Large intestine (tissue), 3 donors: ENCODE results near the gene RYR2. TPM values are rescaled to one million over a fixed set of nuclear protein-coding genes. Genes with fewer than 3 reads are reported as not detected.
"Not testable (repeated sequence)": the region's sequence is repeated elsewhere in the genome, so short reads cannot be mapped to it uniquely, and the experiment has no call there.

ENCODE experiments used
- DNase-seq, 2 donors: peaks; one replicate each; pipeline versions ENCODE4 v3.0.0 to v3.0.0-alpha.2; 2013
- H3K27ac ChIP-seq: one replicate; pipeline ENCODE4 v1.5.1; 2013; ENCODE audit warnings: low read length
- H3K27me3 ChIP-seq: 2 replicates; pipeline ENCODE4 v1.6.1; 2013; ENCODE audit warnings: low read length; ENCODE audit not compliant: control insufficient read depth, insufficient read depth
- H3K36me3 ChIP-seq: 2 replicates; pipeline ENCODE4 v1.6.1; 2013; ENCODE audit warnings: low read length; ENCODE audit not compliant: control insufficient read depth, insufficient read depth
- H3K4me1 ChIP-seq: one replicate; pipeline ENCODE4 v1.6.1; 2013; ENCODE audit warnings: low read length; ENCODE audit not compliant: control insufficient read depth, insufficient read depth
- H3K4me3 ChIP-seq: one replicate; pipeline ENCODE4 v1.5.1; 2013; ENCODE audit warnings: low read length
- H3K9me3 ChIP-seq: one replicate; pipeline ENCODE4 v1.6.1; 2013; ENCODE audit warnings: mild to moderate bottlenecking, low read depth, low read length, moderate library complexity; ENCODE audit not compliant: control insufficient read depth
- WGBS: methylation state at CpG from one replicate; pipeline ENCODE4 v1.1.5; 2013; ENCODE audit warnings: low lambda C conversion rate; ENCODE audit not compliant: insufficient coverage; 5-methylcytosine and 5-hydroxymethylcytosine counted together
- polyA plus RNA-seq: library from polyadenylated mRNA; unstranded; fragments of 120-200 nt; gene quantifications from one replicate; pipeline ENCODE4 v1.2.1, GENCODE V29; 2013

Gene RYR2
- polyA plus RNA-seq, 1 donor, result 4.3 TPM

DNA sequence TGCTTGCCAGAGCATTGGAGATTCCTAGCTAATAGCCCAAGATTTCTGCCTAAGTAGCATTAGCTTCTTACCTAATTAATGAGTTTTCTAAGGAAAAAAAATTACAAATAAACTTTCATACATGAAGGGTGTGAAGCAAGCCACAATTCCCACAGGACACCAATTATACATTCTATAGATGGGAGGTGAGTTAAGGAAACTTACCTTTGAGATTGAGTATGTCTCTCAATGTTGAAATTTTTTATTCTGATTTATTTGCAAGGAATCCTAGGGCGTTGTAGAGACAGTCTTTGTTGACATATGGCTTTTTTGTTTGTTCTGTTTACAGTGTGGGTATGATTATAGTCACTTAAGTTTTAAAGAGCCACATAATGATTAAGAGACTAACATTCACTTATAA lies 313.0 kb downstream of the RYR2 start:
- Histone ChIP-seq H3K4me3 (no peak overlapping the region), H3K27ac (no peak overlapping the region), H3K36me3 (no peaks in the 10 kb centered on the region), H3K27me3 (no peaks in the 10 kb centered on the region), H3K9me3 (no peaks in the 10 kb centered on the region), H3K4me1 (no peaks in the 10 kb centered on the region)
- no peak for DNase-seq
- no CpG with 5 or more reads among the region's 1 CpG for WGBS

DNA sequence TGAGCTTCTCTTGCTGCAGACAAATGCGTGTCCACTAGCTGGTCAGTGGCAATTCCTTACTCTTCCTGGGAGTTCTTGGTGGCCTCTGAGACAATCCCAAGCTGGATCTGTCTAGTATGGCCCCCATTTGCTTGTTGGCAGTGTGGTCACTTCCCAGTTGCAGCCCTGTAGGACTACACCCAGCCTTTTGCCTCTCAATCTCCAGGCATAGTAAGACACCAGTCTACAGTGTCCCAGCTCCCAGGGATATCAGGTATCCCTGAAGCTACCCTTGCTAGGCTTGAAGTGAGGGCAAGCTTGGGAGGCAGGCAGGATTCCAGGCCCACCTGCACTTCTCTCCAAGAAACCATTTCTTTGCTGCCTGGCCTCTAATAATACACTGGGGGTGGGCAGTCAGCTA lies 316.6 kb downstream of the RYR2 start:
- H3K27me3 ChIP-seq, result no peaks in the 10 kb centered on the region
- no peak overlapping the region for H3K27ac ChIP-seq
- no CpG with 5 or more reads among the region's 1 CpG for WGBS
- DNase-seq, result no peak
- H3K36me3 ChIP-seq, result no peaks in the 10 kb centered on the region
- no peaks in the 10 kb centered on the region for H3K4me1 ChIP-seq
- H3K9me3 ChIP-seq, result no peaks in the 10 kb centered on the region
- no peak overlapping the region for H3K4me3 ChIP-seq

DNA sequence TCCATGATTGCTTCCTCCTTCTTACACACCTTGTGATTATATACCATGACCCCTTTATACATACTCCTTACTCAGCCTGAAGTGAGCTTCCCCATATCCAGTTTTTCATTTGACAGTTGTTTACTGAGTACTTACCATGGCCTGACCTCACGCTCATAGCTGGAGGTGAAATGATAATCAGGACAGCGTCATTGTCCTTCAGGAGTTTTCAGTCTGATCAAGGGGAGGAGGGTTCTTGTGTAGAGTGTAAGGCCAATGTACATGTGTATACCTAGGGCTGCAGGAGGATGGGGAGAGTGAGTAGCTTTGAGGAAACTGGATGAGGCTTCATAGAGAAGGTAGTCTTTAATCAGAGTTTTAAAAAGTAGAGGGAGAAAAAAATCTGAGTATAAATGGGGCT lies 325.8 kb downstream of the RYR2 start:
- Histone ChIP-seq H3K36me3 (no peaks in the 10 kb centered on the region), H3K9me3 (no peaks in the 10 kb centered on the region), H3K27ac (no peak overlapping the region), H3K4me1 (no peaks in the 10 kb centered on the region), H3K4me3 (no peak overlapping the region), H3K27me3 (no peaks in the 10 kb centered on the region)
- no peak for DNase-seq
- WGBS, result no CpG with 5 or more reads among the region's 2 CpGs

DNA sequence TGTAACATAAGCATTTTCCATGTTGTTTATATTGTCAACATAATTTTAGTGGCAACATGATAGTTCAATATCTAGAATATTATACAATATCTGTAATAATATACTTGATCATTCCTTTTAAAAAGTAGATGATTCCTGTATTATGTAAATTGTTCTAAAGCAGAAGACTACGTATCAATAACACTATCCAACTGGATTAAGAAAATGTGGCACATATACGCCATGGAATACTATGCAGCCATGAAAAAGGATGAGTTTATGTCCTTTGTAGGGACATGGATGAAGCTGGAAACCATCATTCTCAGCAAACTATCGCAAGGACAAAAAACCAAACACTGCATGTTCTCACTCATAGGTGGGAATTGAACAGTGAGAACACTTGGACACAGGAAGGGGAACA lies 329.5 kb downstream of the RYR2 start:
- not testable (repeated sequence) for H3K27me3 ChIP-seq, H3K4me3 ChIP-seq, H3K27ac ChIP-seq, H3K9me3 ChIP-seq, H3K4me1 ChIP-seq, H3K36me3 ChIP-seq, DNase-seq
- no CpG with 5 or more reads among the region's 3 CpGs for WGBS

DNA sequence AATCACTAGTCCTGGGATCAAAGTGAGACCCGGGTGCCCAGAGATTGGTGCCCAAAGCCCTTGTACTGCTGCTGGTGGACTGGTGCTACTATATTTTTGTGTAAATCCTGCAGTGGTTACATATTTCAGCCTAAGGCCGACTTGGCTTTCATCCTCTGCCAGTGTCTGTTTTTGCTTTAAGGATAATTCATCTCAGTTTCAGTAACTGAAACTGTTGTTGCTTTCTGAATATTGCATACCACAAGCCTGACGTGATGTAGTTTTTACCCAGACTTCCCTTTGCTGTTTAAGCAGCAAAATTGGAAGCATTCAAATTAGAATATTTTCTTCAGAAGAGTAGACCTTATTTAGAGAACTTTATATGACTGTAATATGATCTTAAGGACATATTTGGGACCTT lies 341.8 kb downstream of the RYR2 start:
- Histone ChIP-seq H3K36me3 (no peaks in the 10 kb centered on the region), H3K4me1 (no peaks in the 10 kb centered on the region), H3K9me3 (no peaks in the 10 kb centered on the region), H3K4me3 (no peak overlapping the region), H3K27ac (no peak overlapping the region), H3K27me3 (no peaks in the 10 kb centered on the region)
- WGBS, result no CpG with 5 or more reads among the region's 3 CpGs
- DNase-seq, result peak; percentile 7 to 18

DNA sequence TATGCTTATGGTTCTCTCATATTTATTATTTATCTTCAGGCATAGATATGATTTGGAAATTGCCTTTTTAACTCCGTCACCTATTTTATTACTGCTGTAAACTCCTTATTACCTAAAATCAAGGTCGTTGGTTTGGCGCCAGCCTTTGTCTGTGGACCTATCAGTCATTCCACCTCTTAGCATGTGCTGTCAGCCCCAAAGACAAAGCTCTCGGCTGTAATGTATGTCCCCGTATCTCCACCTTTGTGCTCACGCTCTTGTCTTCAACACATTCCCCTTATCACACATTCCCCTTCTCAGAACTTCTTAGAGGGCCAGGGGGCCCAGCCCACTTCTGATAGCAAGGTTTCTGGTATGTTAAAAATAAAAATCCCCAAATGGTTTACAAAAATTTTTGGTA lies 342.2 kb downstream of the RYR2 start:
- no peaks in the 10 kb centered on the region for H3K27me3 ChIP-seq
- H3K4me3 ChIP-seq, result no peak overlapping the region
- no peaks in the 10 kb centered on the region for H3K4me1 ChIP-seq
- no peak overlapping the region for H3K27ac ChIP-seq
- no CpG with 5 or more reads among the region's 6 CpGs for WGBS
- no peak for DNase-seq
- H3K36me3 ChIP-seq, result no peaks in the 10 kb centered on the region
- no peaks in the 10 kb centered on the region for H3K9me3 ChIP-seq

DNA sequence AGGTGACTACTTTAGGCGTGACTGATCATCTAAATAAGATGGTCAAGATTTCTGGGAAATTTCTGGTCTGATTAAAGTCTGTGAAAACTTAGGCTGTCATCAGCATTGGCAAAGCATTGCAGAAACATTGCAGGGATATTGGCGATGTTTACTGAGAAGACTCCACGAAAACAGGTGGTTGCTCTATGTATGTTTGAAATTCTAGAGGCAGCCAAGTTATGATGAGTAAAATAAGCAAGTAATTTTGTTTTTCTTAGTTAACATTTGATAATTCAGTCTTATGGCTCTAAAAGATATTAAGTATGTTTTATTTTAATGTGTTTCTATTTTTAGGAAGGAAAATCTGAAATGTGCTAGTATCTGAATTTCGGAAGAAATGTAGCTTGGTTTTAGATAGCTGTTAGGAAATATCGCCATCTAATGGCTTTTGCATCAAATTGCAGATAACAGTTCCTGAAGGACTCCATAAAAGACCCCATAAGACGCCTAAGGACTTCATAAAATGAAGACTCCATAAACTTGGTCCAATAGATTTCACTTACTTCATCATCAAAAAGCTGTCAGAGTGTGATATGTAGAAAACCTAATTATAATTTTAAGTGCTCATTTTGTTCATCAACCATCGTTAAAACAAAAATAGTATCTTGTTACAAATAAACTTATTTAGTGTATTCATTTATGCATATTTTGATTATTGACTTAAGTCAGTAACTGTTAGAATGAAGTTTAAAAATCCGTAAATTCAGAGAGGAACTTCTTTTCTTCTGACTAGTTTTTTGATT lies 344.6 kb downstream of the RYR2 start:
- Histone ChIP-seq H3K4me1 (no peaks in the 10 kb centered on the region), H3K27ac (no peak overlapping the region), H3K9me3 (no peaks in the 10 kb centered on the region), H3K36me3 (no peaks in the 10 kb centered on the region), H3K27me3 (no peaks in the 10 kb centered on the region), H3K4me3 (no peak overlapping the region)
- no peak for DNase-seq
- 72% methylated on average over 5 of the region's 8 CpGs for WGBS

DNA sequence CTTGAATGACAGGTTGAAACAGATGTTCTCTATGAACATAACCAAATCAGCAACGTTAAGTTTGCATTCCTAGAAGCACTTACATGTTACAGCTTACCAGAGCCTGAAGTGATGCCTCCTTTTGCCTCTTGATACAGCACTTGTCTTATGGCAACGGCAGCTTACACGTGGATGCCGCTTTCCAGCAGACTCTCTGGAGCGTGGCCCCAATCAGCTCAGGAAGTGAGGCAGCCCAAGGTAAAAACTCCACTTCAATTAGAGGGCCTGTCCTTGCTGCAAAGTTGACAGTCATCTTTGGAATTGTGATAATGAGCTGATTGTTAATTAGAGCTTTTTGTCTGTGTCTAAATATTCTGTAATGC lies 345.1 kb downstream of the RYR2 start:
- 60% methylated on average over 1 of the region's 5 CpGs for WGBS
- Histone ChIP-seq H3K27me3 (no peaks in the 10 kb centered on the region), H3K36me3 (no peaks in the 10 kb centered on the region), H3K27ac (no peak overlapping the region), H3K9me3 (no peaks in the 10 kb centered on the region), H3K4me3 (no peak overlapping the region), H3K4me1 (no peaks in the 10 kb centered on the region)
- DNase-seq, result no peak

DNA sequence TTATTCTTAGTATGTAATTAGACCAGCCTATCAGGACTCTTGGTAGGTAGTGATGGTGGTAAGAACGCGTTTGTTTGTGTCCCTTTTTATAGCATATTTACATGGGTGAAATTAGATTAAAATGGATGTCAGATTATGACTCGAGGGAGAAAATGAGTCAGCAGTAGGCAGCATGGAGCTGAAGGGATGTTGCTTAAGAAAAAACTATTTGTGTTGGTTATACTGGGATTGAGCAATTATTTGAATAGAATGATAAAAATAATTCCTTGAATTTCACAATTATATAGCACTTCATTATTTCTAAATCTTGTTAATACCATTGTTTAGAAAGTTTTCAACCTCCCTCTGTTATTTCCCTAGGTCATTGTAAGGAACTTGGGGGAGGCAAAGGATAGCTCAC lies 348.8 kb downstream of the RYR2 start:
- DNase-seq, result no peak
- H3K27ac ChIP-seq, result no peak overlapping the region
- 42% methylated on average over 2 of the region's 3 CpGs for WGBS

DNA sequence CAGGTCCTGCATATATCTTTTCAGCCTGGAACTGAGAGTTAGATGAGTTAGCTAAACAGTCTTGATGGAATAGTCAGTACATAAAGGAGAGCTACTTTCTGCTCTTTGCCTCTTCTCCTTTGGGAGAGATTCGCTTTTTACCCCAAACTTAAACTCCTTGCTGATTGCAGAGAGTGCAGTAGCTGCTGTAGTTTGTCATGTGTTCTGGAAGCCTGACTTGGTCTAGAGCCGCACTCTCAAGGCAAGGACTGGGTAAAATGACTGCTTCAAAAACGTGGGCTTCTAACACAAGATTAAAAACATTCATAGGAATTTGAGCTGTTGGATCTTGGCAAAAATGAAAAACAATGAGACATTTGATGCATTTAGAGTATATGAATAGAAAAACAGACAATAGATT lies 351.6 kb downstream of the RYR2 start:
- no peak overlapping the region for H3K4me3 ChIP-seq
- H3K36me3 ChIP-seq, result no peaks in the 10 kb centered on the region
- no peak for DNase-seq
- no peak overlapping the region for H3K27ac ChIP-seq
- no peaks in the 10 kb centered on the region for H3K9me3 ChIP-seq
- no CpG with 5 or more reads among the region's 3 CpGs for WGBS
- no peaks in the 10 kb centered on the region for H3K4me1 ChIP-seq
- no peaks in the 10 kb centered on the region for H3K27me3 ChIP-seq

More for the DNA sequence above, 348.8 kb downstream of the RYR2 start:
- H3K4me3 ChIP-seq, result no peak overlapping the region
- H3K36me3 ChIP-seq, result no peaks in the 10 kb centered on the region
- no peaks in the 10 kb centered on the region for H3K9me3 ChIP-seq
- no peaks in the 10 kb centered on the region for H3K27me3 ChIP-seq
- H3K4me1 ChIP-seq, result no peaks in the 10 kb centered on the region

DNA sequence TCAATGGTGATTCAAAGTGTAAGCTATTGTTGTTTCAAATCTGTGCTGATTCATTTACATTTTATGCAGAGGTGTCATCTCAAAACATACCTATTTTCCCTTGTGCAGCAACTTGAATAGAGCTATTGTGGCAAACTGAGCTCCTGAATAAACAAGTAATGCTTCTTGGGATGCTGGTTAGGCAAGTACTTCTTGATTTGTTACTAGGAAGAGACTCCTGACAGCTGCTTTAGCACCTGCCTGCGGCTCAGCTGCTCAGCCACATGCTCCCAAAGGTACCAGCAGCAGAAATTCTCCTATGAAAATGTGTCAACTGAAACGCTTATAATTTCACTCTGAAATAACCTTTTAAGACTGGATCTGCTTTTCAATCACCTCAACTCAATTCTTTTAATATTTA lies 352.3 kb downstream of the RYR2 start:
- no CpG with 5 or more reads among the region's 2 CpGs for WGBS
- Histone ChIP-seq H3K4me1 (no peaks in the 10 kb centered on the region), H3K36me3 (no peaks in the 10 kb centered on the region)

More for the DNA sequence above, 352.3 kb downstream of the RYR2 start:
- Histone ChIP-seq H3K27me3 (no peaks in the 10 kb centered on the region), H3K9me3 (no peaks in the 10 kb centered on the region), H3K27ac (no peak overlapping the region), H3K4me3 (no peak overlapping the region)
- DNase-seq, result no peak
